Activated CD4-positive, alpha-beta T cell treated with anti-CD3 and anti-CD28 coated beads, Interleukin-2, amount 50 U/mL, for 48 hours (primary cell): Measurements from ENCODE around the gene FBXO17.
"Not testable (repeated sequence)": the region's sequence is repeated elsewhere in the genome, so short reads cannot be mapped to it uniquely, and the experiment has no call there.

Experiments
- DNase-seq, 2 experiments: peaks; one replicate each; pipeline ENCODE4 v3.0.0-alpha.2; 2020

Gene FBXO17, protein sequence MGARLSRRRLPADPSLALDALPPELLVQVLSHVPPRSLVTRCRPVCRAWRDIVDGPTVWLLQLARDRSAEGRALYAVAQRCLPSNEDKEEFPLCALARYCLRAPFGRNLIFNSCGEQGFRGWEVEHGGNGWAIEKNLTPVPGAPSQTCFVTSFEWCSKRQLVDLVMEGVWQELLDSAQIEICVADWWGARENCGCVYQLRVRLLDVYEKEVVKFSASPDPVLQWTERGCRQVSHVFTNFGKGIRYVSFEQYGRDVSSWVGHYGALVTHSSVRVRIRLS

DNA sequence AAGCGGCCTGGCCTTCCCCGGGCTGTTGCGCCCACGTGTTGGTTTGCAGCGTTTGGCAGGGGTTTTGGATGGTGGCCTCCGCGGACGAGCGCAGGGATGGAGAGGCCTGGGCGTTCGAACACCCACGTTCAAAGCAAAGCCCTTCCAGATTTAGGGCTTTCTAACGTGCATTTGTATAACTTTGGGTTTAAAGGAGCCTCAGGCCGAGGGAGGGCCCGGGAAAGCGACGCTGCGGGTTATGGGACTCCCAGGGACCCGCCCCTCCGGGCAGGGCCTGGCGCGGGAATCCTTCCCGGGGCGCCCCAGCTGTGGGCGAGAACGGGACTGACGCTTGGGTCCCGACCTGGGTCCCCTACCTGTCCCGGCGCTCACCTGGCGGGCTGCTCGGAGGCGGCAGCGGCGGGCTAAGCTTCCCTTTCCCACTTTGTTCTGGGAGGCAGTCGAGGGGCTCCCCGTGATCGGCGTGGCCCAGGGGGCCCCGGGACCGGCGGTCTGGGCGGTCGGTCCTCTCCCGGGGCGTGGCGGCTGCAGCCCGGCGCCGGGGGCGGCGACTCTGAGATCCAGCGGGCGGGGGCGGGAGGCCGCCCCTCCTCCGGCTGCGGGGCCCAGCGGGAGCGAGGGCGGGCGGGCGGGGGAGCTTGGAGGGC, at the start of gene FBXO17:
Gene FBXO17 (minus strand): TSS at position 529 of the 647 bp plus-strand sequence. CDS start 25,423 bp downstream, outside the sequence.
- DNase-seq = no peak

DNA sequence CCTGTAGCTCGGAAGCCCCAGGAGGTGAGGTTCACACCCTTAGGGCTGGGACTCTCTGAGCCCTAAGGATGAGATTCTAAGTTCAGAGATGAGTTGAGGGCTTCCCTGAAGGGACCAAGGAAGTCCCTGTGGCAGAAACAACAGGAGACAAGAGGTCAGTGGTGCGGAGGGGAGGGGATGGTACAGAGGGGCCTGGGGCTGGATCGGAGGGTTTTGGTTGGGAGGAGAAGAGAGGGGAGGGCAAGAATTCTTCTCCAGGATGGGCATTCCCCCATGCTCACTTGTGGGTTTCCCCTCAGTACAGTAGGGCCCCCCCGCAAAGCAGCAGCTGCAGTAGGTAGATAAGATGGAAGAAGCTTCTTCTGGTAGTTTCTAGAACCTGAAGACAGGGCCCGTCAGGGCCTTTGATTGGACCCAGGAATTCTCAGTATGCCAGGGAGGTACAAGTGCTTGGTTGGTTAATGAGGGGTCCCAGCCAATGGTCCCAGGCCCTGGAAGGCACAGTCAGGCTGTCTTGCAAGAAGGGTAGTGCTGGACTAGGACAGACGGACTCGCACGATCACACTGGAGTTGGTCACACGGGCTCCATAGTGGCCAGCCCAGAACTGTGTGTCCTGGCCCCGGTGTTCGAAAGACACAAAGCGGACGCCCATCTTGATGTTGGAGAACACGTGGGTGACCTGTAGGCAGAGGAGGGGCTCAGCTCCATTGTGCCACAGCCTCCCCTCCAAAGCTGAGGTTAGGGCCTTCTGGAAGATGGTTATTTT, 49.5 kb upstream of the FBXO17 start:
- DNase-seq = no peak

DNA sequence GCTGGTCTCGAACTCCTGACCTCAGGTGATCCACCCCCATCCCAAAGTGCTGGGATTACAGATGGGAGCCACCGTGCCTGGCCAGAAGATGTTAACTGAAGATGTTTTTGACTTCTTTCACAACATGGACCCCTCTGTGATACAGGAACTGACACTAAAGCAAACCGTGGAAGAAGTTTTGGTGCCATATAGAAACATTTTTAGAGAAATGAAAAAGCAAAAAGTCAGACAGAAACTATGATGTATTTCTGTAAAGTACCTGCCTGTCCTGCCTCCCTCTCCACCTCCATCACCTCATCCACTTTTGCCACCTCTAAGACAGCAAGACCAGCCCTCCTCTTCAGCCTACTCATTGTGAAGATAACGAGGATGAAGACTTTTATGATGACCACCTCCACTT, 45.5 kb upstream of the FBXO17 start:
- no peak for DNase-seq

DNA sequence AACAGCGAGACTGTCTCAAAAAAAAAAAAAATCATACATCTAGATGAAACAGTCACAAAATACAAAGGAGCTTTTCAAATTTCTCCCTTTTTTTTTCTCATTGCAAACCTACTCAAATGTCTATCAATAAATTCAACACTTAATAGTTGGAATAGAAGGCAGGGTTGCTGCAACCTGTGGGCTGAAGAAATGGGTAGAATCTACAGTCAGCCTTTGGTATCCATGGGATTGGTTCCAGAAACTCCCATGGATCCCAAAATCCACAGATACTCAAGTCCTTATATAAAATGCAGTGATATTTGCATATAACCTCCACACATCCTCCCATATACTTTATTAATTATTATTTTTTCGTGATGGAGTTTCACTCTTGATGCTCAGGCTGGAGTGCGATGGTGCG, 42.1 kb upstream of the FBXO17 start:
- no peak for DNase-seq

DNA sequence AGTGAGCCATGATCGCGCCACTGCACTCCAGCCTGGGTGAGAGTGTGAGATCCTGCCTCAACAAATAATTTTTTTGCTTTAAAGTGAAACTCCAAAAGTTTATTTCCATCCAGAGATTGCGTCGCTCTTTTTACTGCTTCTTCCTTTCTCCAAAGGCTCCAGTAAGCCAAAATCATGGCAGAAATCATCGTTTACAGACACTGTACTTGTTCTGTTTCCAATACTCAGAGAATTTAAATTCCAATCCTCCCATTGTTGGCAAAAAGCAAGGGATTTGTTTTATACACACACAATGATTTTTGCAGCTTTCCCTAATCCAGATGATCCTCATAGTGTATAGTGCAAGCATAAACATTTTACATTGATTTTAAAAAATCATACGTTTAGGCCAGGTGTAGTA, 41.5 kb upstream of the FBXO17 start:
- no peak for DNase-seq

DNA sequence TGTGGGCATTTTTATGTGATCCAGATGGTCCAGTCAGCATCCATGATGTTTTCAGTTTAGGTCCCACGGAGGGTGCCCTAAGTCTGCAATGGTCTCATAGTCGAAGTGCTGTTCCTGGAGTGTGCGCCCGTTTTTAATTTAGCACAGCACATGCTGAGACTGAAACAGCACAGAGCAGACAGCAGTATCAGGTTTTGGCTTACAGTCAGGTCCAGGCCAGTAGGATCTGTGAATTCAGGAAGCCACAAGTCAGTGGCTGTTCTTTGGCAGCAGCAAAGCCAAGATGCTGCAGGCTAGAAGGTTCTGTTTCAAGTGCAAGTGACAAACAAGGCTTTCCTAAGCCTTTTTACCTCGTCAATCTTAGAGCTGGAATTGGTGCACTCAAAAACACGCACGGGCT, 38.5 kb upstream of the FBXO17 start:
- DNase-seq = no peak

DNA sequence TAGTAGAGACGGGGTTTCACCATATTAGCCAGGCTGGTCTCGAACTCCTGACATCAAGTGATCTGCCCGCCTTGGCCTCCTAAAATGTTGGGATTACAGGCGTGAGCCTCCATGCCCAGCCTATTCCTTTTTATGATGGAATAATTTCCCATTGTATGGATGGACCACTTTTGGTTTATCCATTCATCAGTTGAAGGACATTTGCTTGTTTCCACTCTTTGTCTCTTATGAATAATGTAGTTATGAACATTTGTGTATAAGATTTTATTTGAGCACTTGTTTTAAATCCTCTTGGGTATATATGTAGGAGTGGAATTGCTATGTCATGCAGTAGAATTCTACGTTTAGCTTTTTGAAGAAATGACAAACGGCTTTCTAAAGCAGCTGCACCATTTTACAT, 33.5 kb upstream of the FBXO17 start:
- no peak for DNase-seq

DNA sequence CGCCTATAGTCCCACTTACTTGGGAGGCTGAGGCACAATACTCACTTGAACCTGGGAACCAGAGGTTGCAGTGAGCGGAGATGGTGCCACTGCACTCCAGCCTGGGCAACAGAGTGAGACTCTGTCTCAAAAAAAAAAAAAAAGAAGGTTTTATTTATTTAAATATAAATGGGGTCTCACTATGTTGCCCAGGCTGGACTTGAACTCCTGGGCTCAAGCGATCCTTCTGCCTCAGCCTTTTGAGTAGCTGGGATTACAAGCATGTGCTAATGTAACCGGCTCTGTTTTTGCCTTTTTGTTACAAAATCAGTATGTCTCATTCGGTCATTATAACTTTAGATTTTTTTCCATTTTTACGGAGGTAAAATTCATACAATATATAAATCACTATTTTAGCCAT, 32.6 kb upstream of the FBXO17 start:
- DNase-seq = no peak

DNA sequence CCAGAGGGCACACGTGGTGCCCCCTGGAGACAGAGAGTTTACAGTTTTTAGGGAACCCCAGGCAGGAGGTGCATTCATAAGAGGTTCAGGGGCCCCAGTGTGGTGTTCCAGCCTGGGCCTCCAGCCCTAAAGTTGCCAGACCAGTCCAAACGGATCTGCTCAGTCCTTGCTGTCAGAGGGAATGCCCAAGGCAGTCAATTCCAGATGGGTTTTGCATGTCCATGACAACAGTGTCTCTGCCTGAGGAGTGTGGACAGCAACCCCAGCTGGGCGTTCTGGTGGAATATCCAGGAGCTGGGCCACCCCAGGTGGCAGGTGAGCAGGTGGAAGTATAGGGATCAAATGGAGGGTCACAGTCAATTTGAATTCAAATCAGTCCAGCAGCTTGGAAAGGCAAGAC, 31.6 kb upstream of the FBXO17 start:
- DNase-seq = no peak

DNA sequence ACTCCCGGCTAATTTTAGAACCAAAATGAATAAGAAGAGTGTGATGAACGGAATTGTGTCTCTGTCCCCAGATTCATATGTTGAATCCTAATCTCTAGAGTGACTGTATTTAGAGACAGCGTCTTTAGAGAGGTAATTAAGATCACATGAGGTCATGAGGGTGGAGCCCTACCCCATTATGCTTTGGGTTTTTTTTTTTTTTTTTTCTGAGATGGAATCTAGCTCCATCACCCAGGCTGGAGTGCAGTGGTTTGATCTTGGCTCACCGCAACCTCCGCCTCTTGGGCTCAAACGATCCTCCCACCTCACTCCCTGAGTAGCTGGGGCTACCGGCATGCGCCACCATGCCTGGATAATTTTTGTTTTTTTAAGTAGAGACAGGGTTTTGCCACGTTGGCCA, 28.9 kb upstream of the FBXO17 start:
- DNase-seq = no peak

DNA sequence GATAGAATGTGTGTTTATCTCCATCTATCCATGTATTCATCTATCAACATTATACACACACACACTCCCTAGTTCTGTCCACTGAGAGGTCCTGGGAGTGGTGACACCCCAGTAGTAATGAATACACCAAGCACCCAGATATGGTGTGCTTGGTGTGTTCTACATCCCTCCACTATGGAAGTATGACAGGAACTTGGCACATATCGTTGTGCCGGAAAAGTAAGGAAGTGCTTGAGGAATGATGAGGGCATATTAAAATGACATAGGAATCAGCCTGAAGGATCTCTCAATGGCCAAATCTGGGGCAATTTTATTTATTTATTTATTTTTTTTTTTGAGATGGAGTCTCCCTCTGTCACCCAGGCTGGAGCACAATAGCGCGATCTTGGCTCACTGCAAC, 28.3 kb upstream of the FBXO17 start:
- DNase-seq = no peak

DNA sequence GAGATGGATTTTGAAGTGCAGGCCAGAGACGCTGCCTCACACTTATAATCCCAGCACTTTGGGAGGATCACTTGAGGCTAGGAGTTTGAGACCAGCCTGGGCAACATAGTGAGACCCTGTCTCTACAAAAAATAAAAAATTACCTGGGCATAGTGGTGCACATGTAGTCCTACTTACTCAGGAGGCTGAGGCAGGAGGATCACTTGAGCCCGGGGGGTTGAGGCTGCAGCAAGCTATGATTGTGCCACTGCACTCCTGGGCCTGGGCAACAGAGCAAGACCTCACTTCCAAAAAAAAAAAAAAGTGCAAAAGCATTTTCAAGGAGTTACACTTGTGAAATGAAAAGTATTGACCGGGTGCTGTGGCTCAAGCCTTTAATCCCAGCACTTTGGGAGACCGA, 27.6 kb upstream of the FBXO17 start:
- no peak for DNase-seq

DNA sequence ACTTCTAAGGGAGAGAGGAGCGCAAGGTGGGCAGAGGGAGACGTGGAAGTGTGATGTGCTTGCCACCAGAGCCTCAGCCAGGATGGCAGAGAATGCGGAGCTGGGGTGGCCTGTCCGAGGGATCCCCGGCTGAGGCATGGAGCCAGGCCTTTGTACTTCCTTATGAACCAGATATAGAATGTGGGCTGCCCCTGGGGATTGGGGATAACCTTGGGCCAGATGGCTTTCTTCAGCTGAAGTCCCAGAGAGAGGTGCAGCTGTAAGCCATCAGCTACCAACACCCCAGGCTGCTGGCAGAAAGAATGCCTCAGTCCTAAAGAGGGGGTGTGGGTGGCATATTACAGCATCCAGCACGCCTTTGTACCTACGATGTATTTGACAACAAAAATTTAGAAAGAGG, 25.5 kb upstream of the FBXO17 start:
- no peak for DNase-seq

DNA sequence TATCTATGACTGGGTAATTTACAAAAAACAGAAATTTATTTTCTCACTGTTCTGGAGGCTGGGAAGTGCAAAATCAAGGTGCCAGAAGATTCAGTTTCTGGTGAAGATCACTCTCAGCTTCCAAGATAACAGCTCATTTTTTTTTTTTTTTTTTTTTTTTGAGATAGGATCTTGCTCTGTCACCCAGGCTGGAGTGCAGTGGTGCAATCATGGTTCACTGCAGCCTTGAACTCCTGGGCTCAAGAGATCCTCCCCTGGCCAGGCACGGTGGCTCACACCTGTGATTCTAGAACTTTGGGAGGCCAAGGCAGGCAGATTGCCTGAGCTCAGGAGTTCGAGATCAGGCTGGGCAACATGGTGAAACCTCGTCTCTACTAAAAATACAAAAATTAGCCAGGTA, 22.0 kb upstream of the FBXO17 start:
- not testable (repeated sequence) for DNase-seq

DNA sequence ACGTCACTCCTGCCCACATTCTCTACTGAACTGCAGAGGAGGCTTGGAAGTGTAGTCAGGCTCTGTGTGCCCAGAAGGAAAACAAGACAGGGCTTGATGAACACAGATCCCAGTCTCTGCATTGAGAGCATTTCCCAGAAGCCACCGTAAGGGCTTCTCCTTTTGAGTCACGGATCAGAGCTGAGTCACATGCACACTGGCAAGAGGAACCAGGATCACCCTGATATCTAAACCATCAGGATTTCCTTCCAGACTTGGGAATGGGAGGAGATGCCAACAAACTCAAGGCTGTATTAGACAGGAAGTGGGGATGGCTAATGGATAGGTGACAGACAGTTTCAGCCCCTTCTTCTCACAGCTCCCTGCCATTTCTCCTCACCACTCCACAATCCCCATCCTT, 17.7 kb upstream of the FBXO17 start:
- DNase-seq = no peak

DNA sequence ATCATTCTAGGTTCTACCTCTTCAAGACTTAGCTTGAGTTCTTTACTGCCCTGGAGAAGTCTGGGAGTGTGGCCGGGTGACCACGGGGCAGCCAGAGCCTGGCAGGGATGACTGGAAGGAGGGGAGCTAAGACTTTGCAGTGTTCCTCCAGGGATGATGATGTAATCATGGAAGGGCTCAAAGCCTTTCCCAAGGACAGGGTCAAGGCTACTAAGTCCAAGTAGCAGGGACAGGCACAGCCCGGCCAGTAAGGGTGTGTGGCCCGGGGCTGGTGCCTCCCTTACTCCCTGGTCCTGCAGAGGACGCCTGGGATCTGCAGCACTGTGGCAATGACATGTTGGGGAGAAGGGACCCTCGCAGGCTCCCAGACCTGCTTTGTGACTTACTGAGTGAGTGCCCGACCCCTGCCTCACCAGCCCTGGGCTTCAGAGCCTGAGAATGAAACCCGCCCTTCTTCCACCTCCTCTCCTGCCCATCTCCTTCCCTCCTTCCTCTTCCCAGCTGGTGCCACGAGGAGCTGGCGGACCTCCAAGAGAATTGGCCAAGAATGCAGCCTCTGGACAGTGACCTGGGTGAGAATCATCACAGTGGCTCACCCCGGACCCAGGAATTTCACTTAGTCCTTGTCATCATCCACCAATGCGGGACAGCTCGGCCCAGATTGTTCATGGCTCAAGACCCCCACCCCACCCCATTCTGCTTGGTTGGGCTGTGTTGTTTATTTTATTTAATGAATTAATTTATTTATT, 15.6 kb upstream of the FBXO17 start:
- DNase-seq = no peak

DNA sequence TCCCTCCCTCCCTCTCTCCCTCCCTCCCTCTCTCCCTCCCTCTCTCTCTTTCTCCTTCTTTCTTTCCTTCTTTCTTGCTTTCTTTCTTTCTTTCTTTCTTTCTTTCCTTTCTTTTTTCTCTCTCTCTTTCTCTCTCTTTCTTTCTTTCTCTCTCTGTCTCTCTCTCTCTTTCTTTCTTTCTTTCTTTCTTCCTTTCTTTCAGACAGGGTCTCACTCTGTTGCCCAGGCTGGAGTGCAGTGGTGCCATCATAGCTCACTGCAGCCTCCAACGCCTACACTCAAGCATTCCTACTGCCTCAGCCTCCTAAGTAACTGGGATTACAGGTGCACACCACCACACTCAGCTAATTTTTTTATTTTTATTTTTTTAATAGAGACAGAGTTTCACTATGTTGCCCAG, 14.1 kb upstream of the FBXO17 start:
- DNase-seq = not testable (repeated sequence)

DNA sequence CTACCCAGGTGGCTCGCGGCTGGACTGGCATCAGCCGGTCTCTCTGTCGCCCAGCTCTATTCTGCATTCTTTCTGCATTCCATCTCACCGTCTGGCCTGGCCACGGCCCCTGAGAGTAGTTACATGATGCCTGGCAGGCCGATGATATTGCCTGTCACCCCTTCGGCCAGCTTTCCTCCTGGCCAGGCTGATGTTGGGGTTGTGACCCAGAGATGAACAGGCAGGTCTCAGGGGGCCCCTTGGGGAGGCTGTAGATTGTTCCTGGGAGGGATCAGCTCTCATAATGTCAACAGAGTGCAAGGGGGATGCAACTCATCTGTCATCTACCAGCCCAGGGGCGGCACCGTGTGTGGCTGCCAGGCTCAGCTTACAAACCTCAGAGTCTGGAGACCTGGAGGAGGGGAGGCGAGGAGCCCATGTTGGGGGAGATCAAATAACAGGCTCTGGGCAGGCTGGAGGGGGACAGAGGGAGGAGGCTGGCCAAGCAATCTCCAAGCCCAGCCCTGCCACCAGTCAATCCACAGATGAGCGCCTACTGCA, 13.6 kb upstream of the FBXO17 start:
- no peak for DNase-seq

DNA sequence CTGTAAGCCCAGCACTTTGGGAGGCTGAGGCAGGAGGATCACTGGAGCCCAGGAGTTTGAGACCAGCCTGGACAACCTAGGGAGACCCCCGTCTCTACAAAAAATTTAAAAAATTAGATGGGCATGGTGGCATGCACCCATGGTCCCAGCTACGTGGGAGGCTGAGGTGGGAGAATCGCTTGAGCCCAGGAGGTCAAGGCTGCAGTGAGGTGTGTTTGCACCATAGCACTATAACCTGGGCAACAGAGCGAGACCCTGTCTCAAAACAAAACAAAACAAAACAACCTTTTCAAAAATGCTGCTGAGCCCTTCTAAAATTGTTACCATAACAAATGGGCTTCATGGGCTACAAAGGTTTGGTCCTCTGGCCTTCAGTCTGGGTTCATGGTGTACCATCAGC, 13.1 kb upstream of the FBXO17 start:
- not testable (repeated sequence) for DNase-seq

DNA sequence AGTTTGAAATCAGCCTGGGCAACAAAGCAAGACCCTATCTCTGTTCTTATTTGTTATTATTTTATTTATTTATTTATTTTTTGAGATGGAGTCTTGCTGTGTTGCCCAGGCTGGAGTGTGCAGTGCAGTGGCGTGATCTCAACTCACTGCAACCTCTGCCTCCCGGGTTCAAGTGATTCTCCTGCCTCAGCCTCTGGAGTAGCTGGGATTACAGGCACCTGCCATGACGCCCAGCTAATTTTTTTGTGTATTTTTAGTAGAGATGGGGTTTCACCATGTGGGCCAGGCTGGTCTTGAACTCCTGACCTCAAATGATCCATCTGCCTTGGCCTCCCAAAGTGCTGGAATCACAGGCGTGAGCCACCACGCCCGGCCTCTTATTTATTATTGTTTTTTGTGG, 12.2 kb upstream of the FBXO17 start:
- not testable (repeated sequence) for DNase-seq

DNA sequence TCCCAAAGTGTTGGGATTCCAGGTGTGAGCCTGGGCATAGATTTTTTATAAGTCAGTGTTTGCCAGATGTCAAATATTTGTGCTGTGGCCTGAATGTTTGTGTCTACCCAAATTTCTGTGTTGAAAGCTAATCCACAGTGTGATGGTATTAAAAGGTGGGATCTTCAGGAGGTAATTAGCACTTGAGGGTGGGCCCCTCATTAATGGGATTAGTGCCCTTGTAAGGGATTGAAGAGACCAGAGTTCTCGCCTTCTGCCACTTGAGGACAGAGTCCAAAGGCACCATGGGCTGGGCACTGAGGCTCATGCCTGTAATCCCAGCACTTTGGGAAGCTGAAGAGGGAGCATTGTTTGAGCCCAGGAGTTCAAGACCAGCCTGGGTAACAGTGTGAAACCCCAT, 9.7 kb upstream of the FBXO17 start:
- no peak for DNase-seq

DNA sequence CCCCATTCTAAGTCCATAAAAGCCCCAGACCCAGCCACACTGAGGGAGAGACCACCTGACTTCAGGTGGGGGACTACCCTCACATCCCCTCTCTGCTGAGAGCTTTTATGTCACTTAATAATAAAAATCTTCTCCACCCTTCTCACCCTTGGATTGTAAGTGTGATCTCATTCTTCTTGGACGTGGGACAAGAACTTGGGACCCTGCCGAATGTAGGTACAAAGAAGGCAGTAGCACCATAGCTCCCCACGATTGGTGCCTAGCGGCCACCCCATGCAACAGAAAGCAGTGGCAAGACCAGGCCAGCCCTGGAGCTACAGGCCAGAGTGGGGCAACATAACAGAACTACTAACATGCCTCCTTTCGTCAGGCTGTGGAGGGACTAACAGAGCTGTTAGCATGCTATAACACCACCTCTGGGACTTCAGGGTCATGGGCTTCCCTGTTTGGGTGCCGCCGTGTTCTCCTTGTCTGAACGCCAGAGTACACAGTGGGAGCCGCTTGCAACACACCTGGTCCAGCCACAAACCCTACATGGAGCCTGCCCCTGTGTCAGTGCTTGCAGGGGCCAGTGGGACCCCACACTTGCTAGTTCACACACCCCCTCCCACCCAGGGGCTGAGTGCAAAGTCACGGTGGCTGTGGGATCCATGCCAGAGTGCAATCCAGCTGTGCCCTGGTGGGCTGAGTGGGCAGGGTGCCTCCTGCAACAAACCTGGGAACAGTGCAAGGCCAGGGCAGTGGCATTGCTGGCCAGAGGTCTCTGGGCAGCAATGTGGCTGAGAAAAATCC, 5.2 kb upstream of the FBXO17 start:
- DNase-seq = no peak
